Kidney (tissue), 14 donors: ENCODE measurements around the gene MCCC1. TPM values are rescaled to one million over a fixed set of nuclear protein-coding genes. Genes with fewer than 3 reads are reported as not detected.
A peak's percentile ranks its signal among the peaks of the same experiment; 100 is the strongest.

Experiments used
- DNase-seq, 5 donors: peaks; one replicate each; pipeline ENCODE4 v3.0.0-alpha.2; 2013 to 2020
- FAIRE-seq: peaks from 2 replicates; lab custom pipeline; 2012; peaks lifted over from hg19 to GRCh38; lab: Jason Lieb, UNC
- H3K27ac ChIP-seq, 2 donors: one replicate each; pipeline ENCODE4 v1.7.0; 2013; ENCODE audit warnings: low read depth in 2 of 2, low read length in 2 of 2, inconsistent platforms in 1 of 2
- H3K27me3 ChIP-seq: one replicate; pipeline ENCODE4 v1.7.1; 2013; ENCODE audit warnings: low read length, inconsistent platforms; ENCODE audit not compliant: control insufficient read depth, insufficient read depth
- H3K36me3 ChIP-seq, 3 donors: one replicate each; pipeline versions ENCODE4 v1.7.0 to v1.7.1; 2013; ENCODE audit warnings: low read length in 3 of 3, control low read depth in 1 of 3, inconsistent platforms in 1 of 3; ENCODE audit not compliant: insufficient read depth in 3 of 3, control insufficient read depth in 2 of 3
- H3K4me1 ChIP-seq, 3 donors: one replicate each; pipeline versions ENCODE4 v1.7.0 to v1.7.1; 2013; ENCODE audit warnings: low read length in 3 of 3, inconsistent platforms in 1 of 3, low read depth in 1 of 3; ENCODE audit not compliant: control insufficient read depth in 2 of 3, insufficient read depth in 2 of 3
- H3K4me3 ChIP-seq, 3 donors: one replicate each; pipeline versions ENCODE4 v1.7.0 to v1.8.1; 2013; ENCODE audit warnings: low read length in 3 of 3, control low read depth in 1 of 3, inconsistent platforms in 1 of 3
- H3K9ac ChIP-seq, 3 donors: one replicate each; pipeline versions ENCODE4 v1.7.0 to v1.7.1; 2013; ENCODE audit warnings: low read length in 3 of 3, control low read depth in 1 of 3, inconsistent platforms in 1 of 3
- H3K9me3 ChIP-seq, 3 donors: one replicate each; pipeline versions ENCODE4 v1.7.0 to v1.7.1; 2013; ENCODE audit warnings: low read length in 3 of 3, control low read depth in 1 of 3, inconsistent platforms in 1 of 3; ENCODE audit not compliant: control insufficient read depth in 2 of 3, insufficient read depth in 1 of 3
- CTCF ChIP-seq: IDR thresholded peaks from 3 replicates; pipeline ENCODE4 v1.5.1; 2012; ENCODE audit warnings: mild to moderate bottlenecking, moderate library complexity, borderline replicate concordance; ENCODE audit not compliant: insufficient read depth; ENCODE audit errors: extremely low read depth
- intact Hi-C: fragments of 100-400 bp; cut with DNase I; formaldehyde crosslinking; loops from one replicate; pipeline ENCODE4 v1.11.1; 2022
- polyA plus RNA-seq: library from polyadenylated mRNA; stranded (reverse); fragments of 350-450 nt; fragmentation: Illumina TruSeq; extraction: RNeasy Lipid Tissue Mini Kit (QIAGEN cat#74804); gene quantifications from one replicate; pipeline ENCODE4 v1.2.3, GENCODE V29; 2014; ENCODE audit warnings: low read depth, low replicate concordance; ENCODE audit not compliant: insufficient read depth
- total RNA-seq: library from RNA; stranded (reverse); fragmentation: NEBNext Ultra II Directional; extraction: Animal tissue kit (Norgen Biotek cat#: 25700); gene quantifications from one replicate; pipeline ENCODE4 v1.2.1, GENCODE V29; 2021
- donor health status: control.
- donor health status: control.
- donor health status: control.
- donor health status: control.
- donor health status: control.
- donor health status: DM: yes; HTN: yes; CAD: no.
- donor health status: Normal renal cell carcinoma (clear cell type).

The MCCC1 gene
- total and polyA plus RNA-seq, 2 donors from 2014 or later = 35.3 to 85.5 TPM

- Histone ChIP-seq H3K27ac (no peak overlapping the region), H3K9me3 (peaks cover 0 to 12% (median 0%) of the 10 kb centered on the region in 3 donors), H3K4me3 (no peak overlapping the region), H3K36me3 (no peaks in the 10 kb centered on the region), H3K9ac (no peak overlapping the region), H3K4me1 (no peaks in the 10 kb centered on the region), H3K27me3 (no peaks in the 10 kb centered on the region)
- DNase-seq = no peak
- no peak for FAIRE-seq
- intact Hi-C loops = no loop called here
- TF ChIP-seq CTCF = no peak
Observed at GRCh38 chr3:183131186-183131725, 32.0 kb upstream of the MCCC1 start.

- DNase-seq (peak in 1 of 5 donors; percentile 4), FAIRE-seq (no peak)
- Histone ChIP-seq H3K27me3 (no peaks in the 10 kb centered on the region), H3K36me3 (no peaks in the 10 kb centered on the region), H3K9me3 (peaks cover 0 to 12% (median 0%) of the 10 kb centered on the region in 3 donors), H3K4me1 (no peaks in the 10 kb centered on the region), H3K4me3 (no peak overlapping the region), H3K27ac (no peak overlapping the region), H3K9ac (no peak overlapping the region)
- no peak for TF ChIP-seq CTCF
- intact Hi-C loops = no loop called here
Observed at GRCh38 chr3:183129243-183129642, 29.9 kb upstream of the MCCC1 start.

GRCh38 chr3:183128709-183129108, 29.4 kb upstream of the MCCC1 start:
- no peak for FAIRE-seq
- no peak overlapping the region for H3K27ac ChIP-seq
- intact Hi-C loops = no loop called here
- H3K4me3 ChIP-seq = no peak overlapping the region
- no peaks in the 10 kb centered on the region for H3K27me3 ChIP-seq
- H3K9me3 ChIP-seq = peaks cover 0 to 12% (median 0%) of the 10 kb centered on the region in 3 donors
- no peaks in the 10 kb centered on the region for H3K4me1 ChIP-seq
- H3K9ac ChIP-seq = no peak overlapping the region
- no peak for DNase-seq
- TF ChIP-seq CTCF = no peak
- no peaks in the 10 kb centered on the region for H3K36me3 ChIP-seq

- intact Hi-C loops = loop anchor here (5.0 kb wide), 1 partner anchor 253 kb away; no protein-coding TSS in a partner anchor
- no peak for TF ChIP-seq CTCF
- Histone ChIP-seq H3K27ac (no peak overlapping the region), H3K4me1 (no peaks in the 10 kb centered on the region), H3K9me3 (peaks cover 0 to 4% (median 0%) of the 10 kb centered on the region in 3 donors), H3K27me3 (no peaks in the 10 kb centered on the region), H3K36me3 (no peaks in the 10 kb centered on the region), H3K9ac (no peak overlapping the region), H3K4me3 (no peak overlapping the region)
- DNase-seq = no peak
- no peak for FAIRE-seq
Observed at GRCh38 chr3:183123891-183124290, 24.6 kb upstream of the MCCC1 start.
